HEK293T (cell line): ENCODE measurements around the gene PALS2.

Source experiments
- CTCF ChIA-PET: fragments of 350-600 bp; formaldehyde crosslinking; extraction: SDS; loops from one replicate; lab custom pipeline; 2021; ENCODE audit warnings: antibody characterized with exemption, inconsistent platforms; lab: Yijun Ruan, JAX
- POLR2A ChIA-PET: fragments of 350-600 bp; formaldehyde crosslinking; extraction: SDS; loops from one replicate; lab custom pipeline; 2020; ENCODE audit warnings: antibody characterized with exemption, inconsistent platforms; lab: Yijun Ruan, JAX
- DNase-seq: peaks from one replicate; pipeline ENCODE4 v3.0.0; 2012; ENCODE audit warnings: mixed read lengths; ENCODE audit errors: extremely low spot score
- ARNT ChIP-seq: fragments of 450-650 bp; IDR thresholded peaks from 2 replicates; pipeline ENCODE4 v1.6.1; 2017; ENCODE audit warnings: mild to moderate bottlenecking
- BHLHE40 ChIP-seq: fragments of 450-650 bp; IDR thresholded peaks from 2 replicates; pipeline ENCODE4 v1.6.1; 2016; ENCODE audit warnings: mild to moderate bottlenecking, moderate library complexity, borderline replicate concordance
- CTBP1 ChIP-seq: fragments of 450-650 bp; IDR thresholded peaks from 2 replicates; pipeline ENCODE4 v1.6.1; 2016; ENCODE audit warnings: borderline replicate concordance
- ELF4 ChIP-seq: fragments of 450-650 bp; IDR thresholded peaks from 2 replicates; pipeline ENCODE4 v1.6.1; 2017; ENCODE audit warnings: antibody characterized with exemption
- FOXA1 ChIP-seq: fragments of 450-650 bp; IDR thresholded peaks from 2 replicates; pipeline ENCODE4 v1.6.1; 2016; ENCODE audit warnings: mild to moderate bottlenecking
- FOXK2 ChIP-seq: fragments of 450-650 bp; IDR thresholded peaks from 2 replicates; pipeline ENCODE4 v1.6.1; 2016; ENCODE audit warnings: mild to moderate bottlenecking
- FOXM1 ChIP-seq: fragments of 450-650 bp; IDR thresholded peaks from 2 replicates; pipeline ENCODE4 v1.6.1; 2017; ENCODE audit warnings: mild to moderate bottlenecking, borderline replicate concordance
- HDGF ChIP-seq: fragments of 450-650 bp; IDR thresholded peaks from 2 replicates; pipeline ENCODE4 v1.6.1; 2017; ENCODE audit warnings: antibody characterized with exemption, borderline replicate concordance
- L3MBTL2 ChIP-seq: fragments of 450-650 bp; conservative IDR thresholded peaks from 2 replicates; pipeline ENCODE4 v1.6.1; 2016; ENCODE audit warnings: mild to moderate bottlenecking
- LEF1 ChIP-seq: fragments of 450-650 bp; IDR thresholded peaks from 2 replicates; pipeline ENCODE4 v1.6.1; 2017; ENCODE audit warnings: mild to moderate bottlenecking, borderline replicate concordance
- NFRKB ChIP-seq: fragments of 450-650 bp; IDR thresholded peaks from 2 replicates; pipeline ENCODE4 v1.6.1; 2016; ENCODE audit warnings: mild to moderate bottlenecking, moderate library complexity
- PKNOX1 ChIP-seq: fragments of 450-650 bp; IDR thresholded peaks from 2 replicates; pipeline ENCODE4 v1.6.1; 2016
- SP1 ChIP-seq: fragments of 450-650 bp; IDR thresholded peaks from 2 replicates; pipeline ENCODE4 v1.6.1; 2017
- SUZ12 ChIP-seq: fragments of 450-650 bp; IDR thresholded peaks from 2 replicates; pipeline ENCODE4 v1.6.1; 2016; ENCODE audit warnings: mild to moderate bottlenecking
- TARDBP ChIP-seq: fragments of 450-650 bp; IDR thresholded peaks from 2 replicates; pipeline ENCODE4 v1.6.1; 2016
- ZNF384 ChIP-seq: fragments of 450-650 bp; IDR thresholded peaks from 2 replicates; pipeline ENCODE4 v1.6.1; 2016

The PALS2 gene

GRCh38 chr7:24595671-24596418, 22.6 kb downstream of the PALS2 start:
- CTCF ChIA-PET = no interaction called here
- DNase-seq = no peak
- TF ChIP-seq TARDBP (no peak), ZNF384 (no peak), FOXK2 (no peak), FOXA1 (no peak), ARNT (no peak), SP1 (no peak), BHLHE40 (no peak), NFRKB (no peak)
- POLR2A ChIA-PET = no interaction called here

GRCh38 chr7:24597014-24597413, 23.8 kb downstream of the PALS2 start:
- TF ChIP-seq FOXA1 (no peak), SUZ12 (no peak), TARDBP (no peak), ZNF384 (no peak), CTBP1 (no peak)
- POLR2A ChIA-PET = no interaction called here
- CTCF ChIA-PET = no interaction called here
- no peak for DNase-seq

GRCh38 chr7:24601600-24601999, 28.3 kb downstream of the PALS2 start:
- no peak for TF ChIP-seq ARNT
- no peak for TF ChIP-seq TARDBP
- TF ChIP-seq BHLHE40 = no peak
- no peak for TF ChIP-seq FOXK2
- no peak for TF ChIP-seq NFRKB
- no peak for TF ChIP-seq ZNF384
- no peak for TF ChIP-seq PKNOX1
- no peak for TF ChIP-seq CTBP1
- TF ChIP-seq FOXA1 = no peak
- no peak for TF ChIP-seq LEF1
- no peak for TF ChIP-seq SP1
- ChIA-PET CTCF (interaction anchor here (1.0 kb wide), 1 partner anchor 62 kb away, joined by 3 read pairs; no protein-coding TSS in a partner anchor), POLR2A (no interaction called here)
- DNase-seq = no peak

- CTCF ChIA-PET = no interaction called here
- POLR2A ChIA-PET = no interaction called here
These were observed 29.7 kb downstream of the PALS2 start for GRCh38 chr7:24602860-24603456.

GRCh38 chr7:24604630-24605029, 31.4 kb downstream of the PALS2 start:
- CTCF ChIA-PET = interaction anchor here (0.5 kb wide), 1 partner anchor 27 kb away, joined by 4 read pairs; no protein-coding TSS in a partner anchor
- no peak for TF ChIP-seq ELF4
- no peak for TF ChIP-seq CTBP1
- TF ChIP-seq BHLHE40 = no peak
- no peak for TF ChIP-seq ZNF384
- TF ChIP-seq SP1 = no peak
- no peak for TF ChIP-seq HDGF
- TF ChIP-seq TARDBP = no peak
- no peak for TF ChIP-seq LEF1
- TF ChIP-seq L3MBTL2 = no peak
- TF ChIP-seq FOXK2 = no peak
- TF ChIP-seq SUZ12 = no peak
- POLR2A ChIA-PET = interaction anchor here (1.1 kb wide), 1 partner anchor 31 kb away, joined by 3 read pairs; the partner anchor contains the start of gene PALS2
- no peak for DNase-seq

More at GRCh38 chr7:24602860-24603456, 29.7 kb downstream of the PALS2 start:
- TF ChIP-seq NFRKB (no peak), CTBP1 (no peak), FOXM1 (no peak)
- DNase-seq = no peak

GRCh38 chr7:24608504-24608903, 35.3 kb downstream of the PALS2 start:
- POLR2A ChIA-PET = no interaction called here
- TF ChIP-seq SUZ12 (no peak), ZNF384 (no peak), TARDBP (no peak), BHLHE40 (no peak), FOXA1 (no peak), LEF1 (no peak), HDGF (no peak), ELF4 (no peak), L3MBTL2 (no peak), PKNOX1 (no peak), FOXM1 (no peak), FOXK2 (no peak), CTBP1 (no peak), SP1 (no peak), ARNT (no peak), NFRKB (no peak)
- CTCF ChIA-PET = no interaction called here
- no peak for DNase-seq

- POLR2A ChIA-PET = no interaction called here
- CTCF ChIA-PET = no interaction called here
These were observed 35.8 kb downstream of the PALS2 start for GRCh38 chr7:24609059-24609458.

More at GRCh38 chr7:24609059-24609458, 35.8 kb downstream of the PALS2 start:
- TF ChIP-seq HDGF (no peak), CTBP1 (no peak), FOXA1 (no peak), SP1 (no peak)
- DNase-seq = no peak
